ENCODE measurements around the gene ILF3.

ILF3 gene

DNA sequence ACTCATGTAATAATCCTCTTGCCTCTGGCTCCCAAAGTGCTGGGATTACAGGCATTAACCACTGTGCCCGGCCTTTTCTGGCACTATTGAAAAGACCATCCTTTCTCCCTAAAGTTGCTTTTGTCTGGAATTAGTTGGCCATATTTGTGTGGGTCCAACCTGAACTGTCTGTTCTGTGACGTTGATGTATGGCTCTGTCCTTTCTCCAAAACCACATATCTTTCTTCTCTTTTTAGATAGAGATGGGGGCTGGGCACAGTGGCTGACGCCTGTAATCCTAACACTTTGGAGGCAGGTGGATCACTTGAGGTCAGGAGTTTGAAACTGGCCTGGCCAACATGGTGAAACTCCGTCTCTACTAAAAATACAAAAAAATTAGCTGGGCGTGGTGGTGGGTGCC, 81.6 kb downstream of the ILF3 start:
- H3K9me2 ChIP-seq (replicated peaks; ENCODE audit: insufficient read depth, low read length) = no peaks in the 10 kb centered on the region
- H3K27me3 ChIP-seq (ENCODE audit: low read length) = no peaks in the 10 kb centered on the region
- no peak overlapping the region for H3K27ac ChIP-seq (ENCODE audit: low read depth, low read length)
- H2AFZ ChIP-seq (ENCODE audit: low read depth, low read length, severe bottlenecking) = no peak overlapping the region
- no peaks in the 10 kb centered on the region for H3F3A ChIP-seq (ENCODE audit: insufficient read depth)
- peaks cover 99% of the 10 kb centered on the region for H3K79me2 ChIP-seq (ENCODE audit: insufficient read depth, low read length)
- no peak overlapping the region for H3K4me2 ChIP-seq (ENCODE audit: low read depth, low read length, poor library complexity, severe bottlenecking)
- no peaks in the 10 kb centered on the region for H3K9me3 ChIP-seq (ENCODE audit: insufficient read depth, low read length)
- H3K9ac ChIP-seq (ENCODE audit: low read length) = no peak overlapping the region
- H3K4me3 ChIP-seq (ENCODE audit: insufficient read depth, low read length, poor library complexity, severe bottlenecking) = no peak overlapping the region
- no peak for TF ChIP-seq EZH2phosphoT487 (conservative IDR thresholded peaks at IDR 0.05; ENCODE audit: low read length)
- TF ChIP-seq, protein P1, sequence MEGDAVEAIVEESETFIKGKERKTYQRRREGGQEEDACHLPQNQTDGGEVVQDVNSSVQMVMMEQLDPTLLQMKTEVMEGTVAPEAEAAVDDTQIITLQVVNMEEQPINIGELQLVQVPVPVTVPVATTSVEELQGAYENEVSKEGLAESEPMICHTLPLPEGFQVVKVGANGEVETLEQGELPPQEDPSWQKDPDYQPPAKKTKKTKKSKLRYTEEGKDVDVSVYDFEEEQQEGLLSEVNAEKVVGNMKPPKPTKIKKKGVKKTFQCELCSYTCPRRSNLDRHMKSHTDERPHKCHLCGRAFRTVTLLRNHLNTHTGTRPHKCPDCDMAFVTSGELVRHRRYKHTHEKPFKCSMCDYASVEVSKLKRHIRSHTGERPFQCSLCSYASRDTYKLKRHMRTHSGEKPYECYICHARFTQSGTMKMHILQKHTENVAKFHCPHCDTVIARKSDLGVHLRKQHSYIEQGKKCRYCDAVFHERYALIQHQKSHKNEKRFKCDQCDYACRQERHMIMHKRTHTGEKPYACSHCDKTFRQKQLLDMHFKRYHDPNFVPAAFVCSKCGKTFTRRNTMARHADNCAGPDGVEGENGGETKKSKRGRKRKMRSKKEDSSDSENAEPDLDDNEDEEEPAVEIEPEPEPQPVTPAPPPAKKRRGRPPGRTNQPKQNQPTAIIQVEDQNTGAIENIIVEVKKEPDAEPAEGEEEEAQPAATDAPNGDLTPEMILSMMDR (IDR thresholded peaks at IDR 0.05; ENCODE audit: insufficient read depth, low read length, poor library complexity, severe bottlenecking) = no peak
- H4K20me1 ChIP-seq (ENCODE audit: low read depth, low read length) = 0 out of 2 replicates have a peak, but pooled peaks cover 5% of the 10 kb centered on the region
- H3K36me3 ChIP-seq (ENCODE audit: low read length) = peaks cover 2% of the 10 kb centered on the region; the same call in 1 of the 2 replicates

DNA sequence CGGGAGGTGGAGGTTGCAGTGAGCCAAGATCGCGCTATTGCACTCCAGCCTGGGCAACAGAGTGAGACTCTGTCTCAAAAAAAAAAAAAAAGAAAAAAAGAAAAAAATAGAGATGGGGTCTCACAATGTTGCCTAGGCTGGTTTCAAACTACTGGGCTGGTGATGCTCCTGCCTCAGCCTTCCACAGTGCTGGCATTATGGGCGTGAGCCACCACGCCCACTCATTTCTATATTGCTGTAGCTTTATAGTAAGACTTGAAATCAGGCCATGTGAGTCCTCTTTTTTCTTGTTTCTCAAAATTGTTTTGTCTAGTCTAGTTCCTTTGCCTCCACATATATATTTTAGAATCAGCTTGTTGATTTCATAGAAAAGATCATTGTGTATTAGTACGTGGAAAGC, 82.0 kb downstream of the ILF3 start:
- Histone ChIP-seq H4K20me1 (ENCODE audit: low read depth, low read length) (0 out of 2 replicates have a peak, but pooled peaks cover 9% of the 10 kb centered on the region), H3K4me2 (ENCODE audit: low read depth, low read length, poor library complexity, severe bottlenecking) (no peak overlapping the region), H2AFZ (ENCODE audit: low read depth, low read length, severe bottlenecking) (no peak overlapping the region), H3K36me3 (ENCODE audit: low read length) (peaks cover 3% of the 10 kb centered on the region; the same call in 1 of the 2 replicates), H3K79me2 (ENCODE audit: insufficient read depth, low read length) (peaks cover 99% of the 10 kb centered on the region), H3K27ac (ENCODE audit: low read depth, low read length) (no peak overlapping the region), H3K9me3 (ENCODE audit: insufficient read depth, low read length) (no peaks in the 10 kb centered on the region), H3K27me3 (ENCODE audit: low read length) (no peaks in the 10 kb centered on the region), H3K9me2 (replicated peaks; ENCODE audit: insufficient read depth, low read length) (no peaks in the 10 kb centered on the region), H3F3A (ENCODE audit: insufficient read depth) (no peaks in the 10 kb centered on the region), H3K9ac (ENCODE audit: low read length) (no peak overlapping the region), H3K4me3 (ENCODE audit: insufficient read depth, low read length, poor library complexity, severe bottlenecking) (no peak overlapping the region)
- TF ChIP-seq, protein P1 (IDR thresholded peaks at IDR 0.05; ENCODE audit: insufficient read depth, low read length, poor library complexity, severe bottlenecking) = no peak
- no peak for TF ChIP-seq EZH2phosphoT487 (conservative IDR thresholded peaks at IDR 0.05; ENCODE audit: low read length)

DNA sequence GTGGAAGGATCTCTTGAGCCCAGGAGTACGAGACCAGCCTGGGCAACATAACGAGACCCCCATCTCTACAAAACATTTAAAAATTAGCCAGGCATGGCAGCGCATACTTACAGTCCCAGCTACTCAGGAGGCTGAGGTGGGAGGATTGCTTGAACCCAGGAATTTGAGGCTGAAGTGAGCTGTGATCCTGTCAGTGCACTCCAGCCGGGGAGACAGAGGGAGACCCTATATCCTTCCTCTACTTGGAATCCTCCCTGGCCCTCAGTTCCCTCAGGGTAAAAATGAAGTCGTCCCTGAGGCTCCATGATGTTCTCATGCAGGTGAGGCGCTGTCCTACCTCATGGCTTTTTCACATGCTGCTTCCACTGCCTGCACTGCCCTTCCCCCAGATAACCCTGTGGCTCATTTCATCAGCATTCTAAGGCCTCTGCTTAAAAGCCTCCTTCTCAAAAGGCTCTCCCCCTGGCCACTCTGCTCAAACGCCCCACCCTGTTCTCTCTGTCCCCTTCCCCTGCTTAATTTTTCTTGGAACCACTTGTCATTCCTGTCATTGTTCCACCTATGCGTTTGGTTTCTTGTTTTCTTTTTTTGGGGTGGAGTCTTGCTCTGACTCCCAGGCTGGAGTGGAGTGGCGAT, 82.9 kb downstream of the ILF3 start:
- Histone ChIP-seq H4K20me1 (ENCODE audit: low read depth, low read length) (0 out of 2 replicates have a peak, but pooled peaks cover 9% of the 10 kb centered on the region), H3K9ac (ENCODE audit: low read length) (no peak overlapping the region), H3K4me3 (ENCODE audit: insufficient read depth, low read length, poor library complexity, severe bottlenecking) (no peak overlapping the region), H3F3A (ENCODE audit: insufficient read depth) (no peaks in the 10 kb centered on the region), H3K27me3 (ENCODE audit: low read length) (no peaks in the 10 kb centered on the region), H3K9me3 (ENCODE audit: insufficient read depth, low read length) (no peaks in the 10 kb centered on the region), H2AFZ (ENCODE audit: low read depth, low read length, severe bottlenecking) (no peak overlapping the region), H3K9me2 (replicated peaks; ENCODE audit: insufficient read depth, low read length) (no peaks in the 10 kb centered on the region), H3K79me2 (ENCODE audit: insufficient read depth, low read length) (peaks cover 98% of the 10 kb centered on the region), H3K4me2 (ENCODE audit: low read depth, low read length, poor library complexity, severe bottlenecking) (no peak overlapping the region), H3K27ac (ENCODE audit: low read depth, low read length) (no peak overlapping the region), H3K36me3 (ENCODE audit: low read length) (peaks cover 3% of the 10 kb centered on the region; the same call in 1 of the 2 replicates)
- no peak for TF ChIP-seq EZH2phosphoT487 (conservative IDR thresholded peaks at IDR 0.05; ENCODE audit: low read length)

DNA sequence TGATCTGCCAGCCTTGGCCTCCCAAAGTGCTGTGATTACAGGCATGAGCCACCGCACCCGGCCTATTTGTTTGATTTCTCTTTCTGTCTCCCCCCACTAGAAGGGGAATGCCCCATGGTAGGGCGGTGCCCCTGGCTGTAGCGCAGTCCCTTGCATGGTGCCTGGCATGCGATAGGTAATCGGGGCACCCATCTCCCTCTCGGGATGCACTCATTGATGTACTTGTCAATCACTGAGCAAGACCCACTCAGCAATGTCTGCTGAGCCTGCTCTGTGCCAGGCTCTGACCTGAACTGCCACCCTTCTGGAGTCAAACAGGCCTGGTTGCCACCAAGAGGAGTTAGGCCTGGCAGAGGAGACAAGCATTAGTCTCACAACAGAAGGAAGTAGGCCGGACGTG, 83.6 kb downstream of the ILF3 start:
- Histone ChIP-seq H3K4me2 (ENCODE audit: low read depth, low read length, poor library complexity, severe bottlenecking) (no peak overlapping the region), H3K79me2 (ENCODE audit: insufficient read depth, low read length) (peaks cover 98% of the 10 kb centered on the region), H3K4me3 (ENCODE audit: insufficient read depth, low read length, poor library complexity, severe bottlenecking) (no peak overlapping the region), H4K20me1 (ENCODE audit: low read depth, low read length) (0 out of 2 replicates have a peak, but pooled peaks cover 9% of the 10 kb centered on the region), H3K9ac (ENCODE audit: low read length) (no peak overlapping the region), H3K27me3 (ENCODE audit: low read length) (no peaks in the 10 kb centered on the region), H3F3A (ENCODE audit: insufficient read depth) (no peaks in the 10 kb centered on the region), H3K9me2 (replicated peaks; ENCODE audit: insufficient read depth, low read length) (no peaks in the 10 kb centered on the region), H3K27ac (ENCODE audit: low read depth, low read length) (no peak overlapping the region), H3K9me3 (ENCODE audit: insufficient read depth, low read length) (no peaks in the 10 kb centered on the region), H2AFZ (ENCODE audit: low read depth, low read length, severe bottlenecking) (no peak overlapping the region), H3K36me3 (ENCODE audit: low read length) (peaks cover 3% of the 10 kb centered on the region; the same call in 1 of the 2 replicates)
- TF ChIP-seq, protein P1 (IDR thresholded peaks at IDR 0.05; ENCODE audit: insufficient read depth, low read length, poor library complexity, severe bottlenecking) = no peak
- TF ChIP-seq EZH2phosphoT487 (conservative IDR thresholded peaks at IDR 0.05; ENCODE audit: low read length) = no peak
